Motor neuron (in vitro differentiated cells): ENCODE results near the gene MARCHF2. TPM values are rescaled to one million over a fixed set of nuclear protein-coding genes. Genes with fewer than 3 reads are reported as not detected.

Experiments
- ATAC-seq, 8 experiments: fragments of 200-7000 bp; cut with Tn5 transposase; replicated peaks in 6 of 8; 2 replicates each; pipeline ENCODE4 v1.8.0; 2021; ENCODE audit warnings: mild to moderate bottlenecking in 8 of 8, moderate library complexity in 8 of 8
- H3K27ac ChIP-seq, 2 donors: fragments of 250-450 bp; sonication (Bioruptor Pico); 2 replicates each; pipeline ENCODE4 v1.9.0; 2021; ENCODE audit warnings: antibody characterized with exemption in 2 of 2, mild to moderate bottlenecking in 2 of 2, moderate library complexity in 1 of 2
- H3K4me1 ChIP-seq, 2 donors: fragments of 250-450 bp; sonication (Bioruptor Pico); replicated peaks in 1 of 2; 2 replicates each; pipeline ENCODE4 v1.6.1; 2021; ENCODE audit warnings: antibody characterized with exemption in 2 of 2, mild to moderate bottlenecking in 2 of 2, moderate library complexity in 1 of 2
- H3K4me3 ChIP-seq, 5 donors: fragments of 250-450 bp; sonication (Bioruptor Pico); 2 replicates each; pipeline ENCODE4 v1.9.0; 2021; ENCODE audit warnings: antibody characterized with exemption in 5 of 5, mild to moderate bottlenecking in 5 of 5, moderate library complexity in 4 of 5
- WGBS, 10 experiments: fragments of 450-650 bp; shearing (Covaris generic); methylation state at CpG; one replicate each; pipeline ENCODE4 v1.0.0; 2022; 5-methylcytosine and 5-hydroxymethylcytosine counted together
- in situ Hi-C, 9 experiments: fragments of 400-800 bp; cut with MboI; loops; one replicate each; pipeline ENCODE4 v1.15.0; 2021; ENCODE audit warnings: low sequenced_read_pairs in 9 of 9, low pct_unique_long_range_greater_than_20kb in 2 of 9; ENCODE audit not compliant: unreplicated experiment in 9 of 9
- total RNA-seq, 8 experiments: library from RNA; unstranded; fragments of 300-600 nt; gene quantifications; 2 replicates each; pipeline versions ENCODE4 v1.2.3 to v1.2.4, GENCODE V29; 2022

The MARCHF2 gene
- total RNA-seq, 8 experiments from 2014 or later, result 10.4 to 38.4 (median 19.4) TPM

DNA sequence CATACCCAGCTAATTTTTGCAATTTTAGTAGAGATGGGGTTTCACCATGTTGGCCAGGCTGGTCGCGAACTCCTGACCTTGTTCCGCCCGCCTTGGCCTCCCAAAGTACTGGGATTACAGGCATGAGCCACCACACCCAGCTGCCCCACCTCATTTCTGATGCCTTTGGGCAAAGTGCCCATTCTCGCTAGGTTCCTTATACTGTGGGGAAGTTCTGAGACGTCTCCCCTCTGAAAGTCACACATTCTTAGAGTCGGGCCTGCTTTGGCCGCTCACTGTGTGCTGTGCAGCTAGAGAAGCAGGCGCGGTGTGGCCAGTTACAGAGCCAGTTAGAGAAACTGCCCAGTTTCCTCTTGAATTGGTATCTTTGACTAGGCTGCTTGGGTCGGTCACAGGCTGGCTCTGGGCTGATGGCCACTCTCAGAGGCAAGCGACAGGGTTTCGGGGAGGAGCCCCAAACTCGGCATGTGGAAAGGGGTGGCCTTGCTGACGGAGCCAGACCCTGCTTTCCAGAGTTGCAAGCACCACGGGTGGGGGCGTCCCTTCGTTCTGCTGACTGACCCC is 71.3 kb downstream of the MARCHF2 start:
- H3K4me1 ChIP-seq, result peaks cover 10 to 14% of the 10 kb centered on the region in 2 donors
- H3K4me3 ChIP-seq, result no peak overlapping the region
- WGBS, 10 experiments, result 75 to 98% (median 90%) methylated on average over 1 to 16 of the region's 18 CpGs; no CpG with 5 or more reads in 5 of the 10 experiments
- ATAC-seq, result peak in 3 of 8 experiments; percentile 46 to 73 (median 53)
- H3K27ac ChIP-seq, result no peak overlapping the region
- in situ Hi-C loops, result no loop called here

GRCh38 chr19:8485561-8486371 is 72.7 kb downstream of the MARCHF2 start:
- Histone ChIP-seq H3K27ac (no peak overlapping the region), H3K4me3 (no peak overlapping the region), H3K4me1 (peaks cover 10 to 14% of the 10 kb centered on the region in 2 donors)
- ATAC-seq, result peak in 3 of 8 experiments; percentile 12 to 23 (median 14)
- in situ Hi-C loops, result no loop called here
- WGBS, 10 experiments, result 88 to 100% (median 97%) methylated on average over 3 to 22 of the region's 62 CpGs; no CpG with 5 or more reads in 3 of the 10 experiments

- Histone ChIP-seq H3K27ac (no peak overlapping the region), H3K4me3 (no peak overlapping the region), H3K4me1 (peaks cover 10 to 14% of the 10 kb centered on the region in 2 donors)
- 40 to 100% (median 87%) methylated on average over 1 to 8 of the region's 16 CpGs; no CpG with 5 or more reads in 1 of the 10 experiments for WGBS, 10 experiments
- in situ Hi-C loops, result no loop called here
- ATAC-seq, result no peak
These were observed 73.6 kb downstream of the MARCHF2 start for GRCh38 chr19:8486661-8487136.

DNA sequence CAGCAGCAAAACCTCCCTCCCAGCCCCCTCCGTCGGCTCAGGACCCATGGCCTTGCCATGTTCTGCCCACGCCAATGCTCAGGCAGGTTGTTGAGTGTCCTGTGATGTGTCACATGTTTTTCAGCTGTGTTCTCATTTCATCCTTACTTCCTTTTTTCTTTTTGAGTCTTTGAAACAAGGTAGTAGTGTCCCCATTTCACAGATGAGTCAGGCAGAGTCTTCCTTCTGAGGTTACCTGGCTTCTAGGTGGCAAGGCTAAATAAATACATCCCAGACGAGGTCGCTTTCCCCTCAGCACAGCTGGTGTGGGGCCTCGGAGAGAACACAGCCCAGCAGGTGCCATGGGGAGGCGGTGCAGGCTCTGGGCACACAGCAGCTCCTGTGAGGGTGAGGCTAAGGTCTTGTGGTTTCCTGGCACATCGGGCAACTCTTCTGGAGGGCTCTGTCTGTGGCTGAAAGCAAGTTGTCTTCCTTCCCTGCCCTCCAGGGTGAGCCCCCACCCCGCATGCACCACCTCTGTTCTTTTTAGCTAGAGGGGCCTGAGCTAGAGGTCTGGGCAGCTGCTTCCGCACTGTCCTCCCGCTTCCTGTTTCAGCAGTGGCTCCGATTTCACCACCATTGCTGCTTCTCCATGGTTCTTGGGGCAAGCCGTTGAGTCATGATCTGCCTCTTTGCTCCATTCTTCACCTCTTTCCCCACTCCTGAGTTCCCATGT is 74.2 kb downstream of the MARCHF2 start:
- no peak for ATAC-seq
- peak overlapping the region; percentile 24 to 42 for H3K27ac ChIP-seq
- H3K4me1 ChIP-seq, result peaks cover 10 to 14% of the 10 kb centered on the region in 2 donors
- no peak overlapping the region for H3K4me3 ChIP-seq
- 80 to 100% (median 96%) methylated on average over 1 to 11 of the region's 13 CpGs; no CpG with 5 or more reads in 1 of the 10 experiments for WGBS, 10 experiments
- in situ Hi-C loops, result no loop called here

DNA sequence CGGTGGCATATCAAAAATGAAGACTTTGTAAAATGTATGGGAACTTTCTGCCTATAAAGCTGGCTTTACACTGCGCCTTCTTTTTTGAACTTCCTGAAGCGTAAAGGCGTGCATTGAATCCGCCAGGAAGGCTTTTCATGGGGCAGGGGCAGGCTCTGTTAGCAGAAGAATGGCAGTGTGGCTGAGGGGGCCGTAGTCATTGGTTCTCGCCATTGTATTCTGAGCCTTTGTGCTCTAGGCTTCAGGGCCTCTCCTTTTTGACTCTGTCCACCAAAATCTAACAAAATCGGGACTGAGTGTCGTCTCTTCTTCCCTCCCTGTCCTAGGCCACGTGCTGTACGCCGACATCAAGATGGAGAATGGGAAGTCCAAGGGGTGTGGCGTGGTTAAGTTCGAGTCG is 75.3 kb downstream of the MARCHF2 start:
- Histone ChIP-seq H3K4me3 (no peak overlapping the region), H3K27ac (no peak overlapping the region), H3K4me1 (peaks cover 10 to 14% of the 10 kb centered on the region in 2 donors)
- peak in 5 of 8 experiments; percentile 20 to 73 (median 61) for ATAC-seq
- in situ Hi-C loops, result no loop called here
- WGBS, 10 experiments, result 16 to 89% (median 34%) methylated on average over 2 to 8 of the region's 15 CpGs; no CpG with 5 or more reads in 2 of the 10 experiments

Other genes with a start within 250 kb of the MARCHF2 start
- 10 to 100 TPM in 7 of 8 experiments, 1 to 10 TPM in 1; 3.2 to 55.1 (median 35.8) TPM for gene CERS4, start 203.9 kb upstream of the MARCHF2 start, total RNA-seq
- gene CD320, start 104.9 kb upstream of the MARCHF2 start, total RNA-seq, result 100 to 1,000 TPM in 1 of 8 experiments, 10 to 100 TPM in 7; 20.9 to 109 (median 41.8) TPM
- 100 to 1,000 TPM; 129 to 183 (median 162) TPM for gene NDUFA7, start 91.9 kb upstream of the MARCHF2 start, total RNA-seq
- 1,000 to 10,000 TPM in 4 of 8 experiments, 100 to 1,000 TPM in 4; 550 to 1,110 (median 1,001) TPM for gene RPS28, start 91.8 kb upstream of the MARCHF2 start, total RNA-seq
- gene KANK3, start 70.0 kb upstream of the MARCHF2 start, total RNA-seq, result 1 to 10 TPM in 4 of 8 experiments, under 1 TPM in 3, not detected in 1; 0.08 to 3.4 (median 1.1) TPM
- 1 to 10 TPM in 3 of 8 experiments, under 1 TPM in 4, not detected in 1; 0.38 to 4.6 (median 0.90) TPM for gene ANGPTL4, start 49.1 kb upstream of the MARCHF2 start, total RNA-seq
- 10 to 100 TPM; 16.7 to 72.4 (median 43.7) TPM for gene RAB11B, start 22.9 kb upstream of the MARCHF2 start, total RNA-seq
- gene HNRNPM, start 31.7 kb downstream of the MARCHF2 start, total RNA-seq, result 100 to 1,000 TPM in 3 of 8 experiments, 10 to 100 TPM in 5; 44.2 to 280 (median 73.5) TPM
- 1 to 10 TPM in 1 of 8 experiments, under 1 TPM in 7; 0.18 to 1.4 (median 0.31) TPM for gene PRAM1, start 89.3 kb downstream of the MARCHF2 start, total RNA-seq
- gene ZNF414, start 100.9 kb downstream of the MARCHF2 start, total RNA-seq, result 10 to 100 TPM in 5 of 8 experiments, 1 to 10 TPM in 3; 2.3 to 14.5 (median 11.1) TPM
- 10 to 100 TPM in 3 of 8 experiments, 1 to 10 TPM in 4, under 1 TPM in 1; 0.67 to 15.6 (median 4.7) TPM for gene MYO1F, start 164.1 kb downstream of the MARCHF2 start, total RNA-seq
- gene ADAMTS10, start 197.4 kb downstream of the MARCHF2 start, total RNA-seq, result 10 to 100 TPM in 6 of 8 experiments, 1 to 10 TPM in 2; 5.1 to 45.3 (median 15.0) TPM
- not detected for gene NFILZ, start 217.3 kb downstream of the MARCHF2 start, total RNA-seq